Psoas muscle (tissue), 8 donors: ENCODE measurements around the gene CTDP1. TPM values are rescaled to one million over a fixed set of nuclear protein-coding genes. Genes with fewer than 3 reads are reported as not detected.

Experiments
- ATAC-seq, 4 donors: fragments of 200-7000 bp; cut with Tn5 transposase; one replicate each; pipeline ENCODE4 v1.9.1; 2020; ENCODE audit warnings: moderate library complexity in 3 of 4, mild to moderate bottlenecking in 2 of 4
- DNase-seq, 2 donors: peaks; one replicate each; pipeline ENCODE4 v3.0.0-alpha.2; 2020
- H3K27ac ChIP-seq: fragments of 200-600 bp; one replicate; pipeline ENCODE4 v1.8.0; 2022
- H3K27me3 ChIP-seq, 3 donors: fragments of 200-600 bp in 1 of 3; one replicate each; pipeline versions ENCODE4 v1.6.1 to v1.8.0; 2013 to 2022; ENCODE audit warnings: low read length in 2 of 3, mild to moderate bottlenecking in 2 of 3, moderate library complexity in 1 of 3; ENCODE audit not compliant: insufficient read depth in 3 of 3
- H3K36me3 ChIP-seq, 2 donors: fragments of 200-600 bp in 1 of 2; one replicate each; pipeline versions ENCODE4 v1.6.1 to v1.8.0; 2013 to 2022; ENCODE audit warnings: low read depth in 1 of 2, mild to moderate bottlenecking in 1 of 2, moderate library complexity in 1 of 2; ENCODE audit not compliant: insufficient read depth in 1 of 2
- H3K4me1 ChIP-seq: fragments of 200-600 bp; one replicate; pipeline ENCODE4 v1.8.0; 2022
- H3K4me3 ChIP-seq: fragments of 200-600 bp; one replicate; pipeline ENCODE4 v1.8.0; 2022; ENCODE audit warnings: mild to moderate bottlenecking
- H3K9me3 ChIP-seq: fragments of 200-600 bp; one replicate; pipeline ENCODE4 v1.8.0; 2022
- WGBS, 3 donors: extraction: QIAGEN DNeasy Blood & Tissue Kit; methylation state at CpG; one replicate each; pipeline versions ENCODE4 v1.1.6 to v1.1.7; 2013; 5-methylcytosine and 5-hydroxymethylcytosine counted together
- intact Hi-C, 2 donors: fragments of 100-400 bp; cut with DNase I; formaldehyde crosslinking; loops; one replicate each; pipeline versions ENCODE4 v1.11.0 to v1.14.2; 2022
- polyA plus RNA-seq, 3 donors: library from polyadenylated mRNA; stranded (reverse); fragments of 200-250 nt; gene quantifications; one replicate each; pipeline ENCODE4 v1.2.3, GENCODE V29; 2013
- total RNA-seq, 4 donors: library from RNA; stranded (reverse); fragmentation: NEBNext Ultra II Directional in 2 of 4; extraction: Animal tissue kit (Norgen Biotek cat#: 25700) in 2 of 4; gene quantifications; one replicate each; pipeline versions ENCODE4 v1.2.1 to v1.2.4, GENCODE V29; 2021 to 2023
- TF ChIP-seq, protein P1 (sequence below): fragments of 200-600 bp; IDR thresholded peaks from one replicate; pipeline ENCODE4 v1.8.0; 2022; ENCODE audit warnings: antibody characterized with exemption
- donor health status: healthy with polysubstance abuse.
- donor health status: DM: no; HTN: no; CAD: no; lungs with moderate emphysema.
- donor health status: Bipolar disorder and iron deficiency.
- donor health status: healthy.
- donor health status: DM: yes; HTN: yes; CAD: no.
- donor health status: DM: no; HTN: no; CAD: no.
- donor health status: DM: no; HTN: no; CAD: no.
- donor health status: DM: yes; HTN: yes; CAD: no.

Gene CTDP1
- total and polyA plus RNA-seq, 7 donors, result 7.6 to 21.6 (median 12.4) TPM

DNA sequence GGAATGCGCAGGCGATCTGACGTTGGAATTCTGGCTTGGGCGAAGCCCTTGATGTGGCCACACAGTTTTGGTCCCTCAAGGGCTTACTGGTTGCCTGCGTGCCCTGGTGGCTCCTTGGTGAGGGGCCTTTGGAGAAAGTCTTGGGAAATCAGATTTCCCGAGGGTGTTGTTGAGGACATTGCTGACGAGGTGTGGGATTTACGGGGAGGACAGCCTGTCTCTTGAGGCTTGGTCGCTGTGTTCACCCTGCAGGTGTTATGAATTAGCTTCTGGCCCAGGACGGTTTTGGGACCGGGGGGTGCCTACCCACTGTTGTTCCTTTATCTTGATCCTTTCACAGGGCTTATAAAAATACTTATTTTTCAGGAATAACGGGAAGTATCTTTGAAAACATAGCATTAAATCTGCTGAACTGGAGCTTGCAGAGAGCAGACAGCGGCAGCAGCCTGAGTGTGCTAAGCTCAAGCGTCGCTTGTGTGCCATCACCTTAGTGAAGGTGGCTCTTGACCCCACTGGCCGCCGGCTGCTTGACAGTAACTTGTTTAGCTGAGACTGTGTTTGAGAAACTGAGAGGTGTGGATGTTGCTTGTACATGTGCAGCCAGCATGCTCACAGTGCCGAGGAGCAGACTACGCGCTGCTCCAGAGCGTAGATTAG is 4.2 kb downstream of the CTDP1 start:
- no peak for DNase-seq
- TF ChIP-seq, protein P1, sequence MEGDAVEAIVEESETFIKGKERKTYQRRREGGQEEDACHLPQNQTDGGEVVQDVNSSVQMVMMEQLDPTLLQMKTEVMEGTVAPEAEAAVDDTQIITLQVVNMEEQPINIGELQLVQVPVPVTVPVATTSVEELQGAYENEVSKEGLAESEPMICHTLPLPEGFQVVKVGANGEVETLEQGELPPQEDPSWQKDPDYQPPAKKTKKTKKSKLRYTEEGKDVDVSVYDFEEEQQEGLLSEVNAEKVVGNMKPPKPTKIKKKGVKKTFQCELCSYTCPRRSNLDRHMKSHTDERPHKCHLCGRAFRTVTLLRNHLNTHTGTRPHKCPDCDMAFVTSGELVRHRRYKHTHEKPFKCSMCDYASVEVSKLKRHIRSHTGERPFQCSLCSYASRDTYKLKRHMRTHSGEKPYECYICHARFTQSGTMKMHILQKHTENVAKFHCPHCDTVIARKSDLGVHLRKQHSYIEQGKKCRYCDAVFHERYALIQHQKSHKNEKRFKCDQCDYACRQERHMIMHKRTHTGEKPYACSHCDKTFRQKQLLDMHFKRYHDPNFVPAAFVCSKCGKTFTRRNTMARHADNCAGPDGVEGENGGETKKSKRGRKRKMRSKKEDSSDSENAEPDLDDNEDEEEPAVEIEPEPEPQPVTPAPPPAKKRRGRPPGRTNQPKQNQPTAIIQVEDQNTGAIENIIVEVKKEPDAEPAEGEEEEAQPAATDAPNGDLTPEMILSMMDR, result no peak
- Histone ChIP-seq H3K9me3 (no peaks in the 10 kb centered on the region), H3K27me3 (no peaks in the 10 kb centered on the region), H3K36me3 (no peaks in the 10 kb centered on the region), H3K4me3 (no peak overlapping the region), H3K4me1 (peaks cover 14% of the 10 kb centered on the region), H3K27ac (no peak overlapping the region)
- intact Hi-C loops, result loop anchor here in 1 of 2 donors (10.0 kb wide), 1 partner anchor 351 kb away; the partner anchor contains the start of gene RBFA
- WGBS, 3 donors, result 83 to 88% (median 85%) methylated on average over 21 of the region's 21 CpGs
- no peak for ATAC-seq

DNA sequence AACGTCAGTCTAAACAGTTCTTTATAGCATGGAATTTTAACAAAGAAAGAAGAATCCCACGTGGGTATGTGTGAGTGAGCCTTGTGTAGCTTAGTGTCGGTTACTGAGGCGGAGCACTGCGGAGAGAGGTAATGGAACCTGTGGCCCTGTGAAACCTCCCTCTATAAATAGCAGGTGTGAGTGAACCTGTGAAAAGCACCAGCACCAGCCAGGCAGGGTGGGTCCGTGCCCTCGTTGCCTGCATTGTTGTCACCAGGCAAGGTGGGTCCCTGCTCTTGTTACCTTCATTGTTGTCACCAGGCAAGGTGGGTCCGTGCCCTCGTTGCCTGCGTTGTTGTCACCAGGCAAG is 4.7 kb downstream of the CTDP1 start:
- intact Hi-C loops, result loop anchor here in 1 of 2 donors (10.0 kb wide), 1 partner anchor 351 kb away; the partner anchor contains the start of gene RBFA
- TF ChIP-seq, protein P1, result no peak
- WGBS, 3 donors, result 75 to 92% (median 84%) methylated on average over 10 of the region's 10 CpGs
- H3K27me3 ChIP-seq, result no peaks in the 10 kb centered on the region
- ATAC-seq (no peak), DNase-seq (no peak)
- H3K27ac ChIP-seq, result no peak overlapping the region
- no peaks in the 10 kb centered on the region for H3K9me3 ChIP-seq
- no peaks in the 10 kb centered on the region for H3K36me3 ChIP-seq
- H3K4me3 ChIP-seq, result no peak overlapping the region
- peaks cover 14% of the 10 kb centered on the region for H3K4me1 ChIP-seq

DNA sequence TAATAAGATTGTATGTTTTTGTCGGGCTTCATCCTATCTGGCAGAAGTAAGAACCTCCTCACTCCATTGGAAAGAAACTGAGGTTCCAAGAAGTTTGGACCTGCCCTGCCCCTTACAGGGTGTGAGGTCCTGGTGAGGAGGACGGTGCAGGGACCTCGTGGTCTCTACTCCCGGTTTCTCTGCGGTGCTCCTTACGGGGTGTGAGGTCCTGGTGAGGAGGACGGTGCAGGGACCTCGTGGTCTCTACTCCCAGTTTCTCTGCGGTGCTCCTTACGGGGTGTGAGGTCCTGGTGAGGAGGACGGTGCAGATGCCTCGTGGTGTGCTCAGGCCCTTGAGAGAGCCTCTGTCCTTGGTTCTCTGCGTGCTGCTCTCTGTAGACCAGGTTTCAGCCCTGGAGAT is 5.2 kb downstream of the CTDP1 start:
- 74 to 76% (median 74%) methylated on average over 13 of the region's 13 CpGs for WGBS, 3 donors
- H3K9me3 ChIP-seq, result no peaks in the 10 kb centered on the region

DNA sequence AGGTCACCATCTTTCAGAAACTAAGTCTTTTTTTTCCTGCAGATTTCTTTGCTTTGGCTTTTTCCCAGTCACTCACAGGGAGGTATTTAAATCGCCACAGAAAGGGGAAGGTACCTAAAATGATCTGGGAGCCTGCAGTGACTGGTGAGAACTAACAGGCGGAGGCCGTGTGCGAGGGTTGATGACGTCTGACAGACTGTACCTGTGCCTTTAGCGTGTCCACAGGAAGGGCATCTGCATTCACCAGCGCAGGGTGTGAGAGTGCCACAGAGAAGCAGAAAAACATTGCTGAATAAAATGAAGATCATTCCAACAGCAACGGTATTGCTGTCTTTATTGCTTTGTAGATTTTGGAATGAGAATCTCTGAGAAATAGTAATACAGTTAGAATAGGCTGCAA is 5.7 kb downstream of the CTDP1 start:
- Histone ChIP-seq H3K36me3 (no peaks in the 10 kb centered on the region), H3K4me3 (no peak overlapping the region), H3K9me3 (no peaks in the 10 kb centered on the region), H3K27ac (no peak overlapping the region), H3K27me3 (no peaks in the 10 kb centered on the region), H3K4me1 (peaks cover 14% of the 10 kb centered on the region)
- TF ChIP-seq, protein P1, result no peak
- no peak for DNase-seq
- intact Hi-C loops, result loop anchor here in 1 of 2 donors (10.0 kb wide), 1 partner anchor 350 kb away; the partner anchor contains the start of gene RBFA
- ATAC-seq, result no peak
- WGBS, 3 donors, result 82 to 86% (median 83%) methylated on average over 8 of the region's 8 CpGs

More for the DNA sequence above, 5.2 kb downstream of the CTDP1 start:
- Histone ChIP-seq H3K36me3 (no peaks in the 10 kb centered on the region), H3K4me1 (peaks cover 14% of the 10 kb centered on the region), H3K27me3 (no peaks in the 10 kb centered on the region), H3K4me3 (no peak overlapping the region), H3K27ac (no peak overlapping the region)
- intact Hi-C loops, result loop anchor here in 1 of 2 donors (10.0 kb wide), 1 partner anchor 350 kb away; the partner anchor contains the start of gene RBFA
- DNase-seq (no peak), ATAC-seq (peak in 2 of 4 donors; percentile 53 to 77)
- TF ChIP-seq, protein P1, result no peak
